ENCODE results near the gene ARHGEF25.

DNA sequence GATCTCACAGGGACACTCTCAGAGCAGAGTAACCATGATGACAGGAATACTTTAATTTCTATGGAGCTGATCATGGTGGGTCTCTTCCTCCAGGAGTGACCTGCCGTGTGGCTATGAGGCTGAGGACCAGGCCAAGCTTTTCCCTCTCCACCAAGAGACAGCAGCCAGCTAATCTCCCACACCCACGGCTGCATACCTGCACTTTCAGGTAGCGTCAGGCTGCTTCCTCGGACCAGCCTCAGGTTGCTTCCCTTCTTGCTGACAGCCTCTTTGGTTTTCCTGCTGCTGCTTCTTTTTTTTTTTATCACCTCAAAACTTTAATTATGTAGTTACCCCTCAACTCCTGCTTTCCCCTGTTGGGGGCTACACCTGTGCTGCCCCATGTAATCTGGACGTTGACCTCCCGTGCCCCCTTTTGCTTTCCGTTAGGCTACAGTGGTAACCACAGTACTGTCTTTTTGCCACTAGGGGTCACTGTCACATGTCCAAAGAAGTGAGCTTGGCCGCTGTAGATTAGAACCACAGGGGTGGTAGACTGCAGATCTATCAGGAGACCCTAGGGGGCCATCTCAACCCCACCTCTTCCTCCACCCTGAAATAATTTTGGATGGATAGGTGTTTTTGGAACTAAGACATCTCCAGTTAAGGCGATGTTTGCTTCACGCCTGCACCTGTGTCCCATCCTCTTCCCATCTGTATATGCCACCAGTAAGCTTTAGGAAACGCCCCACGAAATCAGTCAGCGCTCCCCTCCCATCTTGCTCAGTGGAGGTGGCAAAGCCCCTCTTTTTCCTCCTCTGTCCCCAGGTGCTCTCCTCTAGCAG is 28.0 kb upstream of the ARHGEF25 start:
- TF ChIP-seq, protein P1, sequence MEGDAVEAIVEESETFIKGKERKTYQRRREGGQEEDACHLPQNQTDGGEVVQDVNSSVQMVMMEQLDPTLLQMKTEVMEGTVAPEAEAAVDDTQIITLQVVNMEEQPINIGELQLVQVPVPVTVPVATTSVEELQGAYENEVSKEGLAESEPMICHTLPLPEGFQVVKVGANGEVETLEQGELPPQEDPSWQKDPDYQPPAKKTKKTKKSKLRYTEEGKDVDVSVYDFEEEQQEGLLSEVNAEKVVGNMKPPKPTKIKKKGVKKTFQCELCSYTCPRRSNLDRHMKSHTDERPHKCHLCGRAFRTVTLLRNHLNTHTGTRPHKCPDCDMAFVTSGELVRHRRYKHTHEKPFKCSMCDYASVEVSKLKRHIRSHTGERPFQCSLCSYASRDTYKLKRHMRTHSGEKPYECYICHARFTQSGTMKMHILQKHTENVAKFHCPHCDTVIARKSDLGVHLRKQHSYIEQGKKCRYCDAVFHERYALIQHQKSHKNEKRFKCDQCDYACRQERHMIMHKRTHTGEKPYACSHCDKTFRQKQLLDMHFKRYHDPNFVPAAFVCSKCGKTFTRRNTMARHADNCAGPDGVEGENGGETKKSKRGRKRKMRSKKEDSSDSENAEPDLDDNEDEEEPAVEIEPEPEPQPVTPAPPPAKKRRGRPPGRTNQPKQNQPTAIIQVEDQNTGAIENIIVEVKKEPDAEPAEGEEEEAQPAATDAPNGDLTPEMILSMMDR (IDR thresholded peaks at IDR 0.05 in 4 of 5, conservative IDR thresholded peaks at IDR 0.05 in 1 of 5) = peak; percentile 83 to 91 (median 86)
- no peak for TF ChIP-seq POLR2A (IDR thresholded peaks at IDR 0.05)
